Measurements from ENCODE around the gene INO80D.
"Not testable (repeated sequence)": the region's sequence is repeated elsewhere in the genome, so short reads cannot be mapped to it uniquely, and the experiment has no call there.

- not testable (repeated sequence) for TF ChIP-seq CTCF, EZH2 (IDR thresholded peaks at IDR 0.05)
These were observed 108.9 kb downstream of the INO80D start for GRCh38 chr2:205976934-205977659.
